HUES6 (cell line): ENCODE data around the gene PRSS8.

ENCODE experiments used
- H3K27ac ChIP-seq: 2 replicates; pipeline ENCODE4 v1.7.0; 2013; ENCODE audit warnings: low read depth, mild to moderate bottlenecking, low read length, inconsistent platforms
- H3K27me3 ChIP-seq: 2 replicates; pipeline ENCODE4 v1.6.1; 2013; ENCODE audit warnings: low read length; ENCODE audit not compliant: control insufficient read depth, insufficient read depth
- H3K36me3 ChIP-seq: 2 replicates; pipeline ENCODE4 v1.6.1; 2013; ENCODE audit warnings: low read length; ENCODE audit not compliant: control insufficient read depth, insufficient read depth
- H3K4me1 ChIP-seq: 2 replicates; pipeline ENCODE4 v1.6.1; 2013; ENCODE audit warnings: low read length; ENCODE audit not compliant: control insufficient read depth, insufficient read depth
- H3K4me3 ChIP-seq: 2 replicates; pipeline ENCODE4 v1.5.1; 2013; ENCODE audit warnings: low read depth, low read length
- H3K9ac ChIP-seq: one replicate; pipeline ENCODE4 v1.6.1; 2013; ENCODE audit warnings: mild to moderate bottlenecking, low read length
- H3K9me3 ChIP-seq: 2 replicates; pipeline ENCODE4 v1.6.1; 2013; ENCODE audit warnings: low read depth, low read length; ENCODE audit not compliant: control insufficient read depth, insufficient read depth

Gene PRSS8

GRCh38 chr16:31133046-31133501, 2.5 kb downstream of the PRSS8 start:
- Histone ChIP-seq H3K9ac (no peak overlapping the region), H3K27ac (no peak overlapping the region), H3K4me1 (peaks cover 37% of the 10 kb centered on the region), H3K4me3 (no peak overlapping the region), H3K9me3 (no peaks in the 10 kb centered on the region), H3K36me3 (peaks cover 43% of the 10 kb centered on the region), H3K27me3 (no peaks in the 10 kb centered on the region)

DNA sequence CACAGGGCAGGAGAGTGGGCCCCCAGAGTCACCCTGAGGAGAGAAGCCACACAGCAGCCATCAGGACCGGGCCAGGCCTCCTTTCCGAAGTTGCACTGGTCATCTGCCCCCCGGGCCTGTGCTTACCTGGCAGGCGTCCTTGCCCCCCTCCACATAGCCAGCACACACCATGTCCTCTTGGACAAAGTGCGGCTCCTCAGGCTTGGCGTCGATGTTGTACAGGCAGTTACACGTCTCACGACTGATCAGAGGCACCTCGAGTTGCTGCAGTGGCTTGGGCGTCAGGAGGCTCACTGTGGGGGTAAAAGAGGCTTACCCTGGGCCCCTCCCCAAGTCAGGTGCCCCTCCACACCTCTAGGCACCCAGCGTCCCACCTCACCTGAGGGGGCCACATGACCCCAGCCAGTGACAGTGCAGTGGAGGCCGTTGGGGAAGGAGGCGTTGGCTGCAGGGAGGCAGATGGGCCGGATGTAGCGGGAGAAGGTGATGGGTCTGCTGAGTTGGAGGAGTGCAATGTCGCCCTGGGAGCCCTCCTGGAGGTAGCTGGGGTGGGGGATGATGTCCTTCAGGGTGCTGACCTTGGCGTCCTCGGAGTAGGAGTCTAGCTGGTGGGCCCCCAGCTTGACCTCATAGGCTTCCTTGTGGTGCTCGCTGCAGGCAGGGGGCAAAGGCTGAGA, 3.1 kb downstream of the PRSS8 start:
- peaks cover 49% of the 10 kb centered on the region for H3K36me3 ChIP-seq
- peaks cover 37% of the 10 kb centered on the region for H3K4me1 ChIP-seq
- H3K4me3 ChIP-seq = no peak overlapping the region
- no peaks in the 10 kb centered on the region for H3K9me3 ChIP-seq
- no peak overlapping the region for H3K27ac ChIP-seq
- no peaks in the 10 kb centered on the region for H3K27me3 ChIP-seq
- no peak overlapping the region for H3K9ac ChIP-seq

DNA sequence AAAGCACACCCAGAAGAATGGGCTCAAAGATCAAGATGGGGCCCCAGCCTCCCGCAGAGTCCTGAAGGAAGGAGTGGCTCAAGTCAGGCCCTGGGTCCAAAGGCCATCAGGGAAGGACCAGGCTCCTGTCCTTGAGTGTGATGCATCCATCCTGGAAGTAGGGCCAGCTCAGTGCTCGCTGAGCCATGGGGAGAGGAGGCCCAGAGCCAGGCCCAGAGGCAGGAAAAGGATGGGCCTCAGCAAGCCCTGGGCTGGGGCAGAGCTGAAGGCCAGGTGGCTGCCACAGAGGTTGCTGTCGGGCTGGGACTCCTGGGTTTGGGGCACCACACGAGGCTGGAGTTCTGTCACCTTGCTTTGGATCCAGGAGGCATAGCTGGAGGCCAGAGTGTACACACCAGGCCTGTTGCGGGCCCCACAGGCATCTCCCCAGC, 3.7 kb downstream of the PRSS8 start:
- Histone ChIP-seq H3K9me3 (no peaks in the 10 kb centered on the region), H3K27me3 (no peaks in the 10 kb centered on the region), H3K9ac (no peak overlapping the region), H3K4me1 (peaks cover 37% of the 10 kb centered on the region), H3K36me3 (peaks cover 55% of the 10 kb centered on the region), H3K27ac (no peak overlapping the region), H3K4me3 (no peak overlapping the region)

DNA sequence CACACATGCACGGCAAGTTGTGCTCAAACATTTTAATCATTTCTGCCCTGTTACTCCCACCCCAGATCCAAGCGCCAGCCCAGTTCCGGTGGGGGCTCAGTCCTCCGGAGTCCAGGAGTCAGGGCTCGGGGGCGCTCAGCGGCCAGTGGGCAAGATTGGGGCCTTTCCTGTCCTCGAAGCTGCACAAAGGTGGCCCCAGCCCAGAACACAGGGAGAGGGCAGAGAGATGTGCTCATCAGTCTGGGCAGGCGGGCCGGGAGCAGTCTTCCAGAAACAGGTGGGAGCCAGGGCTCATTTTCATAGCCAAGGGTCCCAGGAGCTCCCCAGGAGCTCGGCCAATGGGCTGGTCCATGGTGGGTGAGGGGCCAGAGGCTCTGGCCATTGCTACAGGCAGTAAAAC, 4.1 kb downstream of the PRSS8 start:
- Histone ChIP-seq H3K27me3 (no peaks in the 10 kb centered on the region), H3K27ac (peak overlapping the region; percentile 30), H3K36me3 (peaks cover 56% of the 10 kb centered on the region), H3K9me3 (no peaks in the 10 kb centered on the region), H3K9ac (no peak overlapping the region), H3K4me3 (no peak overlapping the region), H3K4me1 (peaks cover 37% of the 10 kb centered on the region)

GRCh38 chr16:31130899-31131298, 4.6 kb downstream of the PRSS8 start:
- Histone ChIP-seq H3K9me3 (no peaks in the 10 kb centered on the region), H3K36me3 (peaks cover 56% of the 10 kb centered on the region), H3K4me3 (no peak overlapping the region), H3K4me1 (peaks cover 34% of the 10 kb centered on the region), H3K9ac (no peak overlapping the region), H3K27me3 (no peaks in the 10 kb centered on the region), H3K27ac (peak overlapping the region; percentile 30)

DNA sequence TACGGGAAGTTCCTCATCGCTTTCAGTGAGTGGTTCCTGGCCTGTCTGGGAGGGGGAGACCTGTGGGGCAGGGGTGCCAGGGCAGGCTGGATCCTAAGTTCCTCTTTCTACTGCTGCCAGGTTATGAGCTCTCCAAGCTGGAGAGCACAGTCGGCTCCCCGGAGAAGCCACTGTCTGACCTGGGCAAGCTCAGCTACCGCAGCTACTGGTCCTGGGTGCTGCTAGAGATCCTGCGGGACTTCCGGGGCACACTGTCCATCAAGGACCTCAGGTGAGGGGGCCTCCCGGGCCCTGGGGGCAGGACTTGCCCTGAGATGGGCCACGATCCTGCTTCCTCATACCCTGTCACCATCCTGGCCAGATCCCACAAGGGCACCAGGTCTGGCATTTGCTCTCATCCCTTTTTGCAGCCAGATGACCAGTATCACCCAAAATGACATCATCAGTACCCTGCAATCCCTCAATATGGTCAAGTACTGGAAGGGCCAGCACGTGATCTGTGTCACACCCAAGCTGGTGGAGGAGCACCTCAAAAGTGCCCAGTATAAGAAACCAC, 5.1 kb downstream of the PRSS8 start:
- Histone ChIP-seq H3K27me3 (no peaks in the 10 kb centered on the region), H3K4me3 (no peak overlapping the region), H3K27ac (0 out of 2 replicates have a peak overlapping the region, but pooled peaks have one; percentile 5), H3K36me3 (peaks cover 56% of the 10 kb centered on the region), H3K9me3 (no peaks in the 10 kb centered on the region), H3K4me1 (peaks cover 31% of the 10 kb centered on the region), H3K9ac (no peak overlapping the region)

DNA sequence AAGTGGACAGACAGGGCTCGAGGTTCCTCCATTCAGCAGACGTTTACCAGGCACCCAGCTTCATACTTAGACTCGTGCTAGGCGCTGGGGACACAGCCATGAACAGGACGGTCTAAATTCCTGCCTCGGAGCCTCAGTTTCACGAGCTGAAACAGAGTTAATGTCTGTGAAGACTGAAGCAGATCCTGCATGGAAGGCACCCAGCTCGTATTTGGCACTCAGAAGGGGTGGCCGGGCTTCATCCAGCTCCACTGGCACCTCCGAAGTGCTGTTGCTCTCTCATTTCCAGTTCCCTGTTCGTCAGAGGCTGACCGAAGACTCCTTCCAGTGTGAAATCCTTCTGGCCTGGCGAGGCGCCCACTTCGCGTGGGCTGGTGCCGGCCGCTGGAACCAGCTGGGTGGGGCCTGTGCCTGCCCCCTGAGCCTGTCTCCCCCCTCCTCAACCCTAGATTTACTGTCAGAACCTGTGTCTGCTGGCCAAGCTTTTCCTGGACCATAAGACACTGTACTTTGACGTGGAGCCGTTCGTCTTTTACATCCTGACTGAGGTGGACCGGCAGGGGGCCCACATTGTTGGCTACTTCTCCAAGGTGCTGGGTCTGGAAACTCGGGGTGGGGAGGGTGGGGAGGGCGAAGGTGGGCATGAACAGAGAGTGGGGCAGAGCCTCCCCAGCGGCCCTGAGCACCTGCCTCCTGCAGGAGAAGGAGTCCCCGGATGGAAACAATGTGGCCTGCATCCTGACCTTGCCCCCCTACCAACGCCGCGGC, 5.8 kb downstream of the PRSS8 start:
- Histone ChIP-seq H3K27ac (no peak overlapping the region), H3K4me1 (peaks cover 30% of the 10 kb centered on the region), H3K9ac (no peak overlapping the region), H3K36me3 (peaks cover 56% of the 10 kb centered on the region), H3K9me3 (no peaks in the 10 kb centered on the region), H3K27me3 (no peaks in the 10 kb centered on the region), H3K4me3 (no peak overlapping the region)

- Histone ChIP-seq H3K4me1 (peaks cover 22% of the 10 kb centered on the region), H3K36me3 (peaks cover 61% of the 10 kb centered on the region), H3K27me3 (no peaks in the 10 kb centered on the region), H3K4me3 (no peak overlapping the region), H3K9me3 (no peaks in the 10 kb centered on the region), H3K27ac (no peak overlapping the region), H3K9ac (no peak overlapping the region)
Measured at GRCh38 chr16:31128711-31129567, 6.6 kb downstream of the PRSS8 start.

- H3K4me3 ChIP-seq = no peak overlapping the region
- no peaks in the 10 kb centered on the region for H3K27me3 ChIP-seq
- H3K9me3 ChIP-seq = no peaks in the 10 kb centered on the region
- peak overlapping the region; percentile 0 for H3K9ac ChIP-seq
- peaks cover 14% of the 10 kb centered on the region; the same call in 1 of the 2 replicates for H3K4me1 ChIP-seq
- H3K36me3 ChIP-seq = peaks cover 64% of the 10 kb centered on the region
- no peak overlapping the region for H3K27ac ChIP-seq
Measured at GRCh38 chr16:31127182-31127581, 8.3 kb downstream of the PRSS8 start.

DNA sequence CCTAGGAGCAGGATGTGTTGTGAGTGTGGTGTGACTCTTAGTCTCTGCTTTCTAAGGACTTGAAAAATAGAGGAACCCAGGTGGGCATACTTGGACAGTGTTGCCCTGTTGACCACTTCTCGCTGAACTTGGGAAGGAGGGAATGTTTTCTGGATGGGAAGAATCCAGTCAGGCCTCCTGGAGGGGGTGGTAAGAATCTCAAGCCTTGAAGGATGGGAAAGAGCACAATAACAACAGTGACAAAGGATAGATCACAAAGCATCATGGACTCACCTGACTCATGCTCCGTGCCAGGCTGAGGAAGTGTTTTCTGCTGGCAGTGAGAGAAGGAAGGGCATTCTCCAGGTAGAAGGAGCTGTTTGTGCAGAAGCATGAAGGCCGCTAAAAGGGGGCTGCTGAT, 9.7 kb downstream of the PRSS8 start:
- Histone ChIP-seq H3K9me3 (no peaks in the 10 kb centered on the region), H3K36me3 (peaks cover 64% of the 10 kb centered on the region), H3K4me1 (peaks cover 5% of the 10 kb centered on the region; the same call in 1 of the 2 replicates), H3K27ac (no peak overlapping the region), H3K9ac (no peak overlapping the region), H3K27me3 (no peaks in the 10 kb centered on the region), H3K4me3 (no peak overlapping the region)
